Upper lobe of left lung (tissue), 4 donors: ENCODE measurements around the gene CYGB.

Source experiments
- EP300 ChIP-seq, 4 donors: sonication (generic); formaldehyde crosslinking; IDR thresholded peaks; one replicate each; pipeline ENCODE4 v1.5.1; 2017; ENCODE audit warnings: antibody characterized with exemption in 4 of 4, control low read depth in 2 of 4
- TF ChIP-seq, protein P1 (sequence below), 6 experiments: fragments of 450-650 bp in 4 of 6; fragments of 200-600 bp in 2 of 6; sonication (generic) in 2 of 6; IDR thresholded peaks; one replicate each; pipeline ENCODE4 v1.5.1; 2016 to 2019; ENCODE audit warnings: antibody characterized with exemption in 6 of 6

DNA sequence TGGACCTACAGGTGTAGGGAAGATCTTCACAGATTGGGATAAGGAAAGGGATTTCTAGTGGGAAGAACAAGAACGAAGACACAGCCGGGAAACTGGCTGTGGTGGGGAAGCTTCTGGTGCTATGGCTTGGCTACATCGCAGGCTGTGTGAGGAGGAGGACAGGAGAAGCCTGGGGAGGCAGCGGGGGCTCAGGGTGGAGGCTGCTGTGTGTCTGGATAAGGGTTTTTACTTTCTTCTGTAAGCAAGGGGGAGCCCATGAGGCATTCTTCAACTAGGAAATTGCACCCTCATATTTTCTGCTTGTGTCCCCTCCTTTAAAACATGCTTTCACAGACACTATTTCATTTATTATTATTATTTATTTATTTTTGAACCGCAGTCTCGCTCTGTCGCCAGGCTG, 33.4 kb downstream of the CYGB start:
- TF ChIP-seq, protein P1, sequence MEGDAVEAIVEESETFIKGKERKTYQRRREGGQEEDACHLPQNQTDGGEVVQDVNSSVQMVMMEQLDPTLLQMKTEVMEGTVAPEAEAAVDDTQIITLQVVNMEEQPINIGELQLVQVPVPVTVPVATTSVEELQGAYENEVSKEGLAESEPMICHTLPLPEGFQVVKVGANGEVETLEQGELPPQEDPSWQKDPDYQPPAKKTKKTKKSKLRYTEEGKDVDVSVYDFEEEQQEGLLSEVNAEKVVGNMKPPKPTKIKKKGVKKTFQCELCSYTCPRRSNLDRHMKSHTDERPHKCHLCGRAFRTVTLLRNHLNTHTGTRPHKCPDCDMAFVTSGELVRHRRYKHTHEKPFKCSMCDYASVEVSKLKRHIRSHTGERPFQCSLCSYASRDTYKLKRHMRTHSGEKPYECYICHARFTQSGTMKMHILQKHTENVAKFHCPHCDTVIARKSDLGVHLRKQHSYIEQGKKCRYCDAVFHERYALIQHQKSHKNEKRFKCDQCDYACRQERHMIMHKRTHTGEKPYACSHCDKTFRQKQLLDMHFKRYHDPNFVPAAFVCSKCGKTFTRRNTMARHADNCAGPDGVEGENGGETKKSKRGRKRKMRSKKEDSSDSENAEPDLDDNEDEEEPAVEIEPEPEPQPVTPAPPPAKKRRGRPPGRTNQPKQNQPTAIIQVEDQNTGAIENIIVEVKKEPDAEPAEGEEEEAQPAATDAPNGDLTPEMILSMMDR (IDR thresholded peaks at IDR 0.05) = no peak
- TF ChIP-seq EP300 (IDR thresholded peaks at IDR 0.05) = no peak
